Astrocyte (in vitro differentiated cells and primary cell): Measurements from ENCODE around the gene CABP5. TPM values are rescaled to one million over a fixed set of nuclear protein-coding genes. Genes with fewer than 3 reads are reported as not detected.

Experiments used
- DNase-seq: peaks from one replicate; pipeline ENCODE4 v3.0.0-alpha.2; 2010; ENCODE audit warnings: low read depth
- FAIRE-seq: peaks from 2 replicates; lab custom pipeline; 2011; peaks lifted over from hg19 to GRCh38; lab: Jason Lieb, UNC
- H2AFZ ChIP-seq: 2 replicates; pipeline ENCODE4 v1.6.0; 2012; ENCODE audit warnings: low read depth, low read length, inconsistent platforms
- H3K27ac ChIP-seq: 2 replicates; pipeline ENCODE4 v1.5.1; 2011; ENCODE audit warnings: low read depth, low read length, inconsistent platforms
- H3K27me3 ChIP-seq: 2 replicates; pipeline ENCODE4 v1.6.0; 2011; ENCODE audit warnings: low read length, inconsistent platforms; ENCODE audit not compliant: insufficient read depth
- H3K36me3 ChIP-seq: 2 replicates; pipeline ENCODE4 v1.5.1; 2011; ENCODE audit warnings: low read length, inconsistent platforms; ENCODE audit not compliant: insufficient read depth
- H3K4me1 ChIP-seq: 2 replicates; pipeline ENCODE4 v1.5.1; 2011; ENCODE audit warnings: low read length, inconsistent platforms; ENCODE audit not compliant: insufficient read depth
- H3K4me2 ChIP-seq: 2 replicates; pipeline ENCODE4 v1.6.0; 2012; ENCODE audit warnings: low read length, inconsistent platforms
- H3K4me3 ChIP-seq: 2 replicates; pipeline ENCODE4 v1.5.1; 2011; ENCODE audit warnings: low read depth, mild to moderate bottlenecking, low read length, inconsistent platforms; ENCODE audit not compliant: insufficient read depth
- H3K79me2 ChIP-seq: 2 replicates; pipeline ENCODE4 v1.6.0; 2012; ENCODE audit warnings: mild to moderate bottlenecking, low read length, inconsistent platforms; ENCODE audit not compliant: insufficient read depth
- H3K9ac ChIP-seq: 2 replicates; pipeline ENCODE4 v1.6.0; 2012; ENCODE audit warnings: mild to moderate bottlenecking, low read length, inconsistent platforms
- H3K9me3 ChIP-seq: 2 replicates; pipeline ENCODE4 v1.5.1; 2012; ENCODE audit warnings: low read depth, mild to moderate bottlenecking, low read length, inconsistent platforms; ENCODE audit not compliant: insufficient read depth
- H4K20me1 ChIP-seq: 2 replicates; pipeline ENCODE4 v1.6.0; 2012; ENCODE audit warnings: low read length, inconsistent platforms; ENCODE audit not compliant: insufficient read depth
- H3K27ac Mint-ChIP-seq: one replicate; pipeline ENCODE4 v1.8.0; 2021; ENCODE audit warnings: mild to moderate bottlenecking, mixed read lengths; ENCODE audit not compliant: unreplicated experiment
- H3K27me3 Mint-ChIP-seq: one replicate; pipeline ENCODE4 v1.8.0; 2021; ENCODE audit warnings: low read depth, mixed read lengths; ENCODE audit not compliant: unreplicated experiment
- H3K36me3 Mint-ChIP-seq: one replicate; pipeline ENCODE4 v1.8.0; 2021; ENCODE audit warnings: low read depth, mixed read lengths; ENCODE audit not compliant: unreplicated experiment
- H3K4me1 Mint-ChIP-seq: one replicate; pipeline ENCODE4 v1.8.0; 2021; ENCODE audit warnings: low read depth, mixed read lengths; ENCODE audit not compliant: unreplicated experiment
- H3K4me3 Mint-ChIP-seq: one replicate; pipeline ENCODE4 v1.8.0; 2021; ENCODE audit warnings: mild to moderate bottlenecking, moderate library complexity, mixed read lengths; ENCODE audit not compliant: unreplicated experiment
- H3K9me3 Mint-ChIP-seq: one replicate; pipeline ENCODE4 v1.8.0; 2021; ENCODE audit warnings: mild to moderate bottlenecking, mixed read lengths; ENCODE audit not compliant: unreplicated experiment
- CTCF ChIP-seq: IDR thresholded peaks from 2 replicates; pipeline ENCODE4 v1.5.1; 2011; ENCODE audit warnings: low read depth, mild to moderate bottlenecking, inconsistent platforms, low read length, moderate library complexity; ENCODE audit not compliant: insufficient read depth
- EZH2 ChIP-seq: IDR thresholded peaks from 2 replicates; pipeline ENCODE4 v1.6.1; 2012; ENCODE audit warnings: mild to moderate bottlenecking, low read length, inconsistent platforms; ENCODE audit not compliant: insufficient read depth
- total RNA-seq: library from RNA; stranded (reverse); gene quantifications from 2 replicates; pipeline ENCODE4 v1.2.1, GENCODE V29; 2021

CABP5 gene
- total RNA-seq, 1 donor from 2014 or later: not detected

- no peak overlapping the region for H3K9ac ChIP-seq
- FAIRE-seq: no peak
- peaks cover 12% of the 10 kb centered on the region for H3K9me3 Mint-ChIP-seq
These were observed 1.9 kb downstream of the CABP5 start for GRCh38 chr19:48041877-48042580.

GRCh38 chr19:48036765-48037164, 7.1 kb downstream of the CABP5 start:
- Mint-ChIP-seq H3K27ac (no peak overlapping the region), H3K36me3 (peaks cover 2% of the 10 kb centered on the region), H3K27me3 (peaks cover 28% of the 10 kb centered on the region), H3K9me3 (peaks cover 13% of the 10 kb centered on the region), H3K4me3 (no peak overlapping the region), H3K4me1 (no peaks in the 10 kb centered on the region)
- H3K9ac ChIP-seq: no peak overlapping the region
- FAIRE-seq (no peak), DNase-seq (no peak)
- H3K27ac ChIP-seq: no peak overlapping the region
- TF ChIP-seq EZH2 (no peak), CTCF (no peak)
- H3K79me2 ChIP-seq: no peaks in the 10 kb centered on the region
- no peaks in the 10 kb centered on the region for H4K20me1 ChIP-seq
- H3K27me3 ChIP-seq: no peaks in the 10 kb centered on the region
- no peak overlapping the region for H2AFZ ChIP-seq
- H3K4me2 ChIP-seq: no peak overlapping the region
- no peaks in the 10 kb centered on the region for H3K4me1 ChIP-seq
- no peaks in the 10 kb centered on the region for H3K9me3 ChIP-seq
- H3K36me3 ChIP-seq: no peaks in the 10 kb centered on the region
- H3K4me3 ChIP-seq: no peak overlapping the region

More at GRCh38 chr19:48041877-48042580, 1.9 kb downstream of the CABP5 start:
- Histone ChIP-seq H3K4me2 (no peak overlapping the region), H3K4me3 (no peak overlapping the region), H3K4me1 (no peaks in the 10 kb centered on the region), H3K9me3 (peaks cover 4% of the 10 kb centered on the region), H2AFZ (no peak overlapping the region), H3K27ac (no peak overlapping the region), H3K36me3 (no peaks in the 10 kb centered on the region), H4K20me1 (no peaks in the 10 kb centered on the region), H3K27me3 (no peaks in the 10 kb centered on the region), H3K79me2 (no peaks in the 10 kb centered on the region)
- Mint-ChIP-seq H3K27ac (no peak overlapping the region), H3K4me1 (no peaks in the 10 kb centered on the region), H3K27me3 (peaks cover 35% of the 10 kb centered on the region), H3K36me3 (peaks cover 2% of the 10 kb centered on the region), H3K4me3 (no peak overlapping the region)
- DNase-seq: no peak
- TF ChIP-seq EZH2 (no peak), CTCF (no peak)

- no peaks in the 10 kb centered on the region for H3K4me1 ChIP-seq
- no peak for TF ChIP-seq CTCF
- TF ChIP-seq EZH2: no peak
These were observed 10.3 kb downstream of the CABP5 start for GRCh38 chr19:48033604-48034003.

More at GRCh38 chr19:48033604-48034003, 10.3 kb downstream of the CABP5 start:
- no peak for FAIRE-seq
- Mint-ChIP-seq H3K9me3 (peaks cover 7% of the 10 kb centered on the region), H3K27ac (no peak overlapping the region), H3K4me1 (no peaks in the 10 kb centered on the region), H3K4me3 (no peak overlapping the region), H3K36me3 (no peaks in the 10 kb centered on the region), H3K27me3 (peaks cover 7% of the 10 kb centered on the region)
- Histone ChIP-seq H2AFZ (no peak overlapping the region), H3K4me2 (no peak overlapping the region), H3K36me3 (no peaks in the 10 kb centered on the region), H3K9me3 (no peaks in the 10 kb centered on the region), H3K4me3 (no peak overlapping the region), H3K79me2 (no peaks in the 10 kb centered on the region), H3K27ac (no peak overlapping the region), H3K27me3 (no peaks in the 10 kb centered on the region), H4K20me1 (no peaks in the 10 kb centered on the region), H3K9ac (no peak overlapping the region)
- DNase-seq: no peak
